Lung (tissue), 12 donors: ENCODE measurements around the gene DIP2C. TPM values are rescaled to one million over a fixed set of nuclear protein-coding genes. Genes with fewer than 3 reads are reported as not detected.

Experiments
- ATAC-seq: fragments of 200-7000 bp; cut with Tn5 transposase; one replicate; pipeline ENCODE4 v1.9.1; 2020; ENCODE audit warnings: moderate number of reproducible peaks; ENCODE audit not compliant: insufficient read depth, low FRiP score
- DNase-seq, 3 donors: peaks; one replicate each; pipeline ENCODE4 v3.0.0-alpha.2; 2013 to 2017
- H3K27ac ChIP-seq, 2 donors: one replicate each; pipeline ENCODE4 v1.5.1; 2013; ENCODE audit warnings: mild to moderate bottlenecking in 2 of 2, moderate library complexity in 2 of 2, control low read depth in 1 of 2, inconsistent platforms in 1 of 2, low read depth in 1 of 2, low read length in 1 of 2
- H3K27me3 ChIP-seq, 3 donors: one replicate each; pipeline ENCODE4 v1.5.1; 2013; ENCODE audit warnings: low read length in 2 of 3; ENCODE audit not compliant: control insufficient read depth in 3 of 3, insufficient read depth in 3 of 3
- H3K36me3 ChIP-seq, 4 donors: one replicate each; pipeline ENCODE4 v1.5.1; 2013; ENCODE audit warnings: low read length in 4 of 4, mild to moderate bottlenecking in 1 of 4, moderate library complexity in 1 of 4; ENCODE audit not compliant: control insufficient read depth in 4 of 4, insufficient read depth in 4 of 4
- H3K4me1 ChIP-seq, 5 donors: one replicate each; pipeline ENCODE4 v1.5.1; 2013; ENCODE audit warnings: low read length in 5 of 5, mild to moderate bottlenecking in 2 of 5, moderate library complexity in 1 of 5; ENCODE audit not compliant: control insufficient read depth in 5 of 5, insufficient read depth in 5 of 5
- H3K4me3 ChIP-seq: one replicate; pipeline ENCODE4 v1.5.1; 2013; ENCODE audit warnings: mild to moderate bottlenecking, control low read depth, moderate library complexity
- H3K9ac ChIP-seq, 2 donors: one replicate each; pipeline ENCODE4 v1.5.1; 2013; ENCODE audit warnings: low read length in 2 of 2, control low read depth in 1 of 2; ENCODE audit not compliant: insufficient read depth in 1 of 2
- H3K9me3 ChIP-seq, 4 donors: one replicate each; pipeline ENCODE4 v1.5.1; 2013; ENCODE audit warnings: low read length in 3 of 4, mild to moderate bottlenecking in 1 of 4, moderate library complexity in 1 of 4; ENCODE audit not compliant: control insufficient read depth in 4 of 4, insufficient read depth in 3 of 4
- CTCF ChIP-seq: IDR thresholded peaks from 2 replicates; pipeline ENCODE4 v1.5.1; 2012; ENCODE audit warnings: mild to moderate bottlenecking; ENCODE audit errors: control extremely low read depth, extremely low read depth
- WGBS, 2 donors: extraction: QIAGEN DNeasy Blood & Tissue Kit; methylation state at CpG; one replicate each; pipeline ENCODE4 v1.1.7; 2013; 5-methylcytosine and 5-hydroxymethylcytosine counted together
- polyA plus RNA-seq, 2 donors: library from polyadenylated mRNA; stranded (reverse); fragments of 200-250 nt; gene quantifications; one replicate each; pipeline ENCODE4 v1.2.1, GENCODE V29; 2013
- total RNA-seq, 2 donors: library from RNA; depleted of rRNA in 1 of 2; stranded (reverse); fragments of >200 nt in 1 of 2; gene quantifications; one replicate each; pipeline ENCODE4 v1.2.1, GENCODE V29; 2014 to 2021
- donor health status: control.
- donor health status: control.
- donor health status: Bipolar disorder and iron deficiency.
- donor health status: healthy.
- donor health status: DM: yes; HTN: yes; CAD: no.

Gene DIP2C
- total and polyA plus RNA-seq, 4 donors, result 3.6 to 20.0 (median 9.5) TPM

- no peak for DNase-seq
- Histone ChIP-seq H3K36me3 (no peaks in the 10 kb centered on the region), H3K4me1 (peaks cover 0 to 6% (median 0%) of the 10 kb centered on the region in 5 donors), H3K9ac (no peak overlapping the region), H3K27ac (no peak overlapping the region), H3K27me3 (no peaks in the 10 kb centered on the region), H3K4me3 (no peak overlapping the region), H3K9me3 (no peaks in the 10 kb centered on the region)
- ATAC-seq, result no peak
- WGBS, 2 donors, result 86 to 88% methylated on average over 9 of the region's 9 CpGs
- no peak for TF ChIP-seq CTCF
These were observed 153.0 kb downstream of the DIP2C start for GRCh38 chr10:536371-536925.

DNA sequence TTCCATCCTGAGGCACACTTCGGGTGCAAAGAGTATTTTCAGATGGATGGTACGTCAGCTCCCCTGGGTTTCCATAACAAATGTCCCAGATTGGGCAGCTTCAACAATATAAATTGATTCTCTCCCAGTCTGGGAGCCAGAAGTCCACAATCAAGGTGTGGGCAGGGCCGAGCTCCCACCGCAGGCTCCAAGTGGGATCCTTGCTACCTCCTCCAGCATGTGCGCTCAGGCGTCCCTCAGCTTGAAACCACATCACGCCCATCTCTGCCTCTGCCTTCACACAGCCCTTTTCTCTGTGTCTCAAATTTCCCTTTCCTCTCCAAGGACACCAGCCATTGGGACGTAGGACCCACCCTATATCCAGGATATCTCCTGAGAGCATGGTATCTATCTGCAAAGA is 153.5 kb downstream of the DIP2C start:
- 96% methylated on average over 8 of the region's 8 CpGs for WGBS, 2 donors
- Histone ChIP-seq H3K9ac (no peak overlapping the region), H3K4me3 (no peak overlapping the region), H3K27ac (no peak overlapping the region), H3K9me3 (no peaks in the 10 kb centered on the region), H3K4me1 (peaks cover 0 to 5% (median 0%) of the 10 kb centered on the region in 5 donors), H3K36me3 (no peaks in the 10 kb centered on the region), H3K27me3 (no peaks in the 10 kb centered on the region)
- DNase-seq (no peak), ATAC-seq (no peak)
- no peak for TF ChIP-seq CTCF

DNA sequence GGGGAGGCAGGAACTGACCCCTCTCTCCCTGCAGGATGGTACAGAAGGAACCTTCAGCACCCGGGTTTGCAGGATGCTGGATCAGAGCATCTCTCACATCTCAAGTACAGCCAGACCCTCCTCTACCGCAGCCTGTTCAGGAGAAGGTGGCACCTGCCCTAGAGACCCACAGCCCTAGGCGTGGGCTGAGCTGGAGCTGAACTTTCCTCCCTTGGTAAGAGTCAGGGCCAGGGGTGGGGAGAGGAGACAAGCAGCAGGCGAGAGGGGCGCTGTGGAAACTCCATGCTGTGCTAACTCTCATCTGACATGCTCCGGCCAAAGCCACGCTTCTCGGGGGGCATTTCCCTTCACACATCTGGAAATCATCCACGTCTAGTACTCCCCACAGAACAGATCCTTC is 154.4 kb downstream of the DIP2C start:
- no peak for DNase-seq
- Histone ChIP-seq H3K36me3 (no peaks in the 10 kb centered on the region), H3K27ac (no peak overlapping the region), H3K4me3 (no peak overlapping the region), H3K27me3 (no peaks in the 10 kb centered on the region), H3K9ac (no peak overlapping the region), H3K4me1 (peaks cover 0 to 5% (median 0%) of the 10 kb centered on the region in 5 donors), H3K9me3 (no peaks in the 10 kb centered on the region)
- no peak for TF ChIP-seq CTCF
- WGBS, 2 donors, result 83 to 88% methylated on average over 9 of the region's 9 CpGs
- no peak for ATAC-seq

DNA sequence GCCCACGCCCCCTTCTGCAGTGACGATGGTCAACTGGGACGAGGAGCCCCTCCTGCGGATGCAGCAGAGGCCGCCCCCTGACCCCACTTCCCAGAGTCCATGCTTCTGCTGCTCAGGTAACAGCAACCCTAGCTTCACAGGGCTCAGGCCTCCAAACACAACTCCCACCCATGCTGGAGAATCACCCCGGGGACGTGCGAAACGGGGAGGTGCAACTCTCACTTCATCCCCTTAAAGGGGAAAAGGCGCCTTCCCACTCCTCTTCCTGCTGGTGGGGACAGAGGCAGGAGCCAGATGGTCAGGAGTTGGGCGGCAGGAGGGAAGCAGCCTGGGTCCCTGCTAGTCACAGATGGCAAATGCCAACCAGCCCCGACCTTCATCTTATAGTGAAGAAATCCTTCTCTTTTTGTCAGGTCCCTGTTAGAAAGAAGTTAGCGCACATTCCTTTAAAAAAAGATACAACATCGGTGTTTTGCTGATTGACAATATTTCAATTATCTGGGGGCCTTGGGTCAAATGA is 155.4 kb downstream of the DIP2C start:
- no peak overlapping the region for H3K9ac ChIP-seq
- no peaks in the 10 kb centered on the region for H3K36me3 ChIP-seq
- no peak for TF ChIP-seq CTCF
- no peaks in the 10 kb centered on the region for H3K27me3 ChIP-seq
- no peaks in the 10 kb centered on the region for H3K9me3 ChIP-seq
- H3K27ac ChIP-seq, result no peak overlapping the region
- no peak for ATAC-seq
- WGBS, 2 donors, result 79 to 85% methylated on average over 14 of the region's 14 CpGs
- no peak overlapping the region for H3K4me3 ChIP-seq
- no peak for DNase-seq
- H3K4me1 ChIP-seq, result peaks cover 0 to 5% (median 0%) of the 10 kb centered on the region in 5 donors
